ENCODE measurements around the gene NYNRIN.
A peak's percentile ranks its signal among the peaks of the same experiment; 100 is the strongest.

Gene NYNRIN

DNA sequence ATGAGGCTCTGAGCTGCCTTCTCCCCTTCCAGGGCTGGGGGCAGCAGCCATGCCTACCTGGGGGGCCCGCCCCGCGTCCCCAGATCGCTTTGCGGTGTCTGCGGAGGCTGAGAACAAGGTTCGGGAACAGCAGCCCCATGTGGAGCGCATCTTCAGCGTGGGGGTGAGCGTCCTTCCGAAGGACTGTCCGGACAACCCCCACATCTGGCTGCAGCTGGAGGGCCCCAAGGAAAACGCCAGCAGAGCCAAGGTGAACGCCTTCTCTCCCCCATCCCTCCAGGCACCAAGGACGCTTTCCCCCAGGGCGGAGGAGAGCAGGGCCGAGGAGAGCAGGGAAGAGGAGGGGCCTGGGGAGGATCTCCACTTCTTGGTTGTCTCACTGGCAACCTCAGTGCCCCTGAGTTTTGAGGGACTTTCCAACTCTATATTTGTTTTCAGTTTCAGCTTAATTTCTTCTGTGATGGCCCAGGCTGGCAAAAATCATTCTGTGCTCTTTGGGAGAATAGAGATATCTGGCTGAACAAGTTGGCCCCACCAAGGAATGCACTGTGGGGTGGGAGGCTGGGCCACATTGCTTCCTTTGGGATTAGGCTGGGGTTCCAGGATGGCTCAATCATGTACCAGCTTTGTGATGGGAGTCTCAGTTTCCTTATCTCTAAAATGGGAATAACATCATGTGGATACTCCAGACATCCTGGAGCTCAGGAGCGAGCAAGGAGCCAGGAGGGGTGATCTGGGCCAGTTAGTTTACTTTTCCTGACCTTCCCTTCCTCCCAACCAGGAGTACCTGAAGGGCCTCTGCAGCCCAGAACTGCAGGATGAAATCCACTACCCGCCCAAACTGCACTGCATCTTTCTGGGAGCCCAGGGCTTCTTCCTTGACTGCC lies 32.1 kb downstream of the NYNRIN start:
- DNase-seq (ENCODE audit: low read depth in 2 of 2, low spot score in 1 of 2): peak in 1 of 2 donors; percentile 20

DNA sequence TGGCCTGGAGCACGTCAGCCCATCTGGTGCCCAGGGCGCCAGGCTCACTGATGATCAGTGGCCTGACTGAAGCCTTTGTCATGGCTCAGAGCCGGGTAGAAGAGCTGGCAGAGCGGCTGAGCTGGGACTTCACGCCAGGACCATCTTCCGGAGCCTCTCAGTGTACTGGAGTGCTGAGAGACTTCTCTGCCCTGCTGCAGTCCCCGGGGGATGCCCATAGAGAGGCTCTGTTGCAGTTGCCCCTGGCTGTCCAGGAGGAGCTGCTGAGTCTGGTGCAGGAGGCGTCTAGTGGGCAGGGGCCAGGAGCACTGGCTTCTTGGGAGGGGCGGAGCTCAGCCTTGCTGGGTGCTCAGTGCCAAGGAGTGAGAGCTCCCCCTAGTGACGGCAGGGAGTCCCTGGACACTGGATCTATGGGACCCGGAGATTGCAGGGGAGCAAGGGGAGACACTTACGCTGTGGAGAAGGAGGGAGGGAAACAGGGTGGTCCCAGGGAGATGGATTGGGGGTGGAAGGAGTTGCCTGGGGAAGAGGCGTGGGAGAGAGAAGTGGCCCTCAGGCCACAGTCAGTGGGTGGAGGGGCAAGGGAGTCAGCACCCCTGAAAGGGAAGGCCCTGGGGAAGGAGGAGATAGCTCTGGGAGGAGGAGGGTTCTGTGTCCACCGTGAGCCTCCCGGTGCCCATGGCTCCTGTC lies 32.9 kb downstream of the NYNRIN start:
- DNase-seq (ENCODE audit: low read depth in 2 of 2, low spot score in 1 of 2): peak; percentile 70 to 73

DNA sequence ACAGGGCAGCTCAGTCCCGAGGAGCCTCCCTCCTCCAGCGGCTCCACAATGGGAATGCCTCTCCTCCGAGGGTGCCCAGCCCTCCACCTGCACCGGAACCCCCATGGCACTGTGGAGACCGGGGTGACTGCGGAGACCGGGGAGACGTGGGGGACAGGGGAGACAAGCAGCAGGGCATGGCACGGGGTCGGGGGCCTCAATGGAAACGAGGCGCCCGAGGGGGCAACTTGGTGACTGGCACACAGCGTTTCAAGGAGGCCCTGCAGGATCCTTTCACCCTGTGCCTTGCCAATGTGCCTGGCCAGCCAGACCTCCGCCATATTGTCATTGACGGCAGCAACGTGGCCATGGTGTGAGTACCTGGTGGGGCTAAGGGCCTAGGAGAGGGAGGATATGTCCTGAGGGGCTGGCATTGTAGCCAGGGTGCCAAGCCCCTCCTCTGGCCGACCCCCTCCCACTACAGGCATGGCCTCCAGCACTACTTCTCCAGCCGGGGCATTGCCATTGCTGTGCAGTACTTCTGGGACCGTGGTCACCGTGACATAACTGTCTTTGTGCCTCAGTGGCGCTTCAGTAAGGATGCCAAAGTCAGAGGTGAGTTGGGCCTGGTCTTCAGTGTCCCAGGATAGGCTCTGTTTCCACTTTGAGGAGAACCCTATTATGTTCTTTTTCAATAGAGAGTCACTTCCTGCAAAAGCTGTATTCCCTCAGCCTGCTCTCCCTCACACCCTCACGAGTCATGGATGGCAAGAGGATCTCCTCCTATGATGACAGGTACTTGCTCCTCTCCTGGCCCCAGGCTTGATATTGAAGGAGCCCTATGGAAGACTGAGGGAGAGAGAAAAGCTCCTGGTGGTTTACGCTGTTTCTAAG lies 33.7 kb downstream of the NYNRIN start:
- no peak for DNase-seq (ENCODE audit: low read depth in 2 of 2, low spot score in 1 of 2)

DNA sequence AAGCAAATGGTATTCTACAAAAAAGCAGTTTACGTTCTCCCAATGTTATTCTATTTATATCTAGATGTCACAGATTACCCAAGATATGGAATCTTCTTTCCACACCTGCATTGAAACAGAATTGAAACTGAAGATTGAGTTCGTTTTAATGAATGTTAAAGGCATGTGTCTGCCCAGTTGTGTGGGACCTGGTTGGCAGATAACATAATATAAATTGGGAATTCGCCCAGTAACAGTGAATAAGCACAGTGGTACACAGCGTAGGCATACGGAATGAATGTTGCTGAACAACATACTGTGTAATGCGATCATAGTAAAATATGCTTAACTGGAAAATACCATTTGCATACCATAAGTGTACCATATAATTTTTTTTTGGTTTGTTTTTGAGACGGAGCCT lies 35.2 kb downstream of the NYNRIN start:
- no peak for DNase-seq (ENCODE audit: low read depth in 2 of 2, low spot score in 1 of 2)

DNA sequence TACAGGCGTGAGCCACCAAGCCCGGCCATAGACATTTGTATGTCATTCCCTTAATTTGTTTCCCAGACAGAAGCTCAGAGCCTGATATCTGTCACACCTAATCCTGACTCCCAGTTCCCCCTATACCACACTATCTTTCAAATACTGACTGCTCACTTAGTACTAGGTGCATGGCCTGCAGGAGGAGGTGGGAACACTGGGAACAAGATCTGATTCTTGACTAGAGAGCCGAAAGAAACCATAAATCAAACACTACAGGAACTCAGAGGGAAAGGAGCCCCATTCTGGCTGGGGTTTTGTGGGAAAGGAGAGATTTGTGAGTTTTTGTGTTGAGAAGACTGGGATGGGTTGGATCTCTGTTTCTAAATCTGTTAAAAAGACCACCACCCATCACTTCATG lies 35.9 kb downstream of the NYNRIN start:
- no peak for DNase-seq (ENCODE audit: low read depth in 2 of 2, low spot score in 1 of 2)

DNA sequence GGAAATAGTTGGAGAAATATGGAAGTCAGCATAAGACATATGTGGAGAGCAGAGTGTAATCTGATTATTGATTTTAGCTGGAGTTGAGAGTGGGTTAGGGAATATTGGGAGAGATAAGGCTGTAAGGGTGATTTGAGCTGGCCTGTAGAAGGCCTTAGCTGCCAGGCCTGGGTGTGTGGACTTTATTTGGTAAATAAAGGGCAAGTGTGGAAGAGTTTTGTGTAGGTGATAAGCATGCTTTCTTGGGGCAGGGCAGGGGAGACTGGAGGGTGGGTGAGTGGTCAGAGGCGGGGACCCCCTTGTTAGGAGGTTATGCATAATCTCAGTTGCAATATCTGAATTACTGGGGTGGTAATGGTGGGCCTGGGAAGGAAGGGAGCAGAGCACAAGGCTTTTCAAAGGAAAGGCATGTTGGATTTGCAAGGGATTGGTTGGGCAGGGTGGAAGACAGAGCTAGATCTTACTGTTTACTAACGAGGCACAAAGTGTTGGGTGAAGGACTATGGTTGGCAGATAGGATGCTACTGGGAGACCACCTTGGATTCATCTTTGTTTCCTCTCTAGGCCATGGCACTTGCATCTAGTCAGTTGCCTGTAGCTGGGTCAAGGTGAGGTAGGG lies 36.5 kb downstream of the NYNRIN start:
- DNase-seq (ENCODE audit: low read depth in 2 of 2, low spot score in 1 of 2): no peak

DNA sequence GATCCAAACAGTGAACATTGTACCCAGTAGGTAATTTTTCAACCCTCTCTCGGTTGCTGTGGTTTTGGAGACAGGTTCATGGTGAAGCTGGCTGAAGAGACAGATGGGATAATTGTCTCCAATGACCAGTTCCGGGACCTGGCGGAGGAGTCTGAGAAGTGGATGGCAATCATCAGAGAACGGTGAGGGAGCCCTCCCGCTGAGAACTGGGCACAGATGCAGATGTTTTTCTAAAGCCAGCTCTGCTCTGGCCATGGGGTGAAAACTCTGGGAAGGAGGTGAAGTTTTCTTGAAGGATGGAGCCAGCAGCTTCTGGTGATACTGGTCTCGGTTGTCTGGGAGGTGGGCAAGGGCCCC lies 37.2 kb downstream of the NYNRIN start:
- DNase-seq (ENCODE audit: low read depth in 2 of 2, low spot score in 1 of 2): no peak

DNA sequence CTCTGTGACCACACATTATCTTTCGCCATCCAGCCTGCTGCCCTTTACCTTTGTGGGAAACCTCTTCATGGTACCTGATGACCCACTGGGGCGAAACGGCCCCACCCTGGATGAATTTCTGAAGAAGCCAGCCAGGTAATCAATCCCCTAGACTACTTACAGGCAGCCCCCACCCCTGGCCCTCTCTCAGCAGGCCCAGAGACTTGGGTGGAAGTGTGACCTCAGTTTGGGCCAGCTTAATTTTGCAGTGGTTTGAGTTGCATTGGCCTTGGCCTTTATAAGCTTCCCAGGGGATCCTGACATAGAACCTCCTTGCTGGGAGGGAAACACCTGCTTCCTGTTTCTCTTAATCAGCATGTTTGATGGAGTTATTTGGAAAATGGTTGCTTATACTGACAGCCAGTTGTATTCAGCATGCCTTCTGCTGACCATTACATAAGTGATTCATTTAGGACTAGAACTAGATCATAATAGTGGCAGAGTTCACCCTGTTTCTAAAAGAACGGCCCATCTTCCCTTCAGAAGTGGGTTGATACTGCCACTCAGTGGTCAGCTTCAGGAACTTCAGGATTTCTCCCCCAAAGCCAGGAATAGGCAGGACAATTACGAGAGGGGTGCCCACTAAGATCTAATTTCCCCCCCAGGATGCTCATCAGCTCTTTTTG lies 37.7 kb downstream of the NYNRIN start:
- DNase-seq (ENCODE audit: low read depth in 2 of 2, low spot score in 1 of 2): no peak

DNA sequence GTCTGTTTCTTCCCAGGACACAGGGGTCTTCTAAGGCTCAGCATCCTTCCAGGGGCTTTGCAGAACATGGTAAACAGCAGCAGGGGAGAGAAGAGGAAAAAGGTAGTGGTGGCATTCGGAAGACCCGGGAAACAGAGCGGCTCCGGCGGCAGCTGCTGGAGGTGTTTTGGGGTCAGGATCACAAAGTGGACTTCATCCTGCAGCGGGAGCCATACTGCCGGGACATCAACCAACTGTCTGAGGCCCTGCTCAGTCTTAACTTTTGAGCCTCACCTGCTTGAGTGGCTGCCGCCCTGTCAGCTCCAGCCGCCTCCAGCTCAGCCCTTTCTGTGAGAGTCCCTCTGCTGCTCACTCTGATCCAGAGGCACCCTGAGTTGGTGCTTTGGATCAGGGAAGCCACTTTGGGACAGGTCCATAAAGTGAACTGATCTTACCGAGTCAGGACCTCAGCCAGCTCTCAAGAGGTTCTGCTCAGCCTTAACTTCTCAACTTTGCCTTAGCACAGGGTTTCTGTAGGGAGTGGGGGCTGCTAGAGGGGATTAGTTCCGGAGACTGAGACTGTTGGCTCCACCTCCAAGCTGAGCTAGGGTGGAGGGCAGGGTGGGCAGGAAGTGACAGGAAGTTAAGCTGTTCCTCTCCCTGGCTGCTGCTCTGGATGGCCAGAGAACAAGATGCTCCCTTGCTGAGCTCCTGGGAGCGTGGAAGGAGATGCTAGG lies 38.4 kb downstream of the NYNRIN start:
- no peak for DNase-seq (ENCODE audit: low read depth in 2 of 2, low spot score in 1 of 2)

DNA sequence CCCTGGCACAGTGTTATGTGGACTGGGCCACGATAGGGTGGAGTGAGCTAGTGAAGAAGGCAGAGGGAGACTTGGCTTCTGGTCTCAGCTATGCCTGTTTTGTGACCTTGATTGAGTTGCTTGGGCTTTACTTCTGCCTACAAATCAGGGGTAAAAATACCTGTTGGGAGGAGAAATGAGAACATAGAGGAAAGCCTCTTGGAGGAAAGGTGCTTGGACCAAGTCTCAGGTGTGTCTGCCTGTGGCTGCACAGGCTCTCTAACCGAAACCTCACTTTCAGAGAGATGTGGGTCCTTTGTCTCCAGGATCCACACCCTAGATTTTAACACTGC lies 38.9 kb downstream of the NYNRIN start:
- no peak for DNase-seq (ENCODE audit: low read depth in 2 of 2, low spot score in 1 of 2)

DNA sequence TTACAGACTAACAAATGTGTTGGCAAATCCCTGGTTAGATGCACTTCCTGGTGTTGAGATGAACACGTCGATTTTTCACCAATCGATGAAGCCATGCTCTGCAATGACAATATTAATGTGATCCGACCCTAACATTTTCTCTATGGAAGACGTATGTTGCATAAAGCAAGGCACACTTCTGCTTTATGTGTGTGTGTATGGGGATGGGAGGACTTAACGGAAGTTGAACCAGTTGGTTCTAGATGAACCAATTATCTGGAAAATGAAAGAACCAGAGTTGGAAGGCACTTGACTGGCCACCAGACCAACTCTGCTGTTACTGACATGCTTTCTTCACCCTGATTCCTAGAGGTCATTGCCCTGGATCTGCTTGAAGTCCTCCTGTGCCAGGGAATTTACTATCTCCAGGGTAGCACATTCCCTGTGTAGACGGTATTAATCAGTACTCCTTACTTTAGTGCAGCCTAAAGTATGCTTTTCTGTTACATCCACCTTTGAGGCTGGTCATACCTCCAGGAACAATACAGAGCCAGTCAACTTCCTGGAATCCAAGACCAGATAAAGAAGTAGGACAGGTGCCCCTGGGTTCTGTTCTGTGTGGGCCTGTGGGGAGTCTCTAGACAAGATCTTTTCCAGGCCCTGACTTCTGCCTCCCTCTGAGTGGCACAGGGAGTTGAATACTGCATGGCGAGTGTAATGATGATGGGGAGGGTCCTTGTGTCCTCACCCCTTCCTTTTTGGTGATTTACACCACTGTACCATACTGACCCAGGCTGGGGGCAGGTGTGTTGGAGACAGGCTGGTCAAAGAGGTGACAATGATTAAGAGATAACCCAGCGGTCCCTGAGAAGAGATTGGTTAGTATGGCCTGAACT lies 39.7 kb downstream of the NYNRIN start:
- DNase-seq (ENCODE audit: low read depth in 2 of 2, low spot score in 1 of 2): no peak

DNA sequence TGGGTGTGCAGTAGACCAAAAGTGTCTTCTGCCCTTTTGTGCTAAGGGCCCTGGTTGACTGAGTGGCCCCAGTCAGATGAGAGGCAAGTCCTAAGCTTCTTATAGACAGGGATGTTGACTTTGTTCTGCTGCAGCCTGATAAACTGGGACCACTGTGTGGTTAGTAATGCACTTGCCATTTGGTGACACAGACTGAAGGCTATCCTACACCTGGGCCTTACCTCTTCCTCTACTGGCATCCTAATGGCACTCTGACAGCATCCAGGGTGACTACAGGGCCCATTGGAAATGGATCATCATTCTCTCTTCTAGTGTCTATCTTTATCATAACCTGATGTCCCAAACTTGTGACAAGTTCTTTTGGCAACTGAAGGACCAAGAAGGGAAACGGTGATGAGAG lies 40.5 kb downstream of the NYNRIN start:
- no peak for DNase-seq (ENCODE audit: low read depth in 2 of 2, low spot score in 1 of 2)

DNA sequence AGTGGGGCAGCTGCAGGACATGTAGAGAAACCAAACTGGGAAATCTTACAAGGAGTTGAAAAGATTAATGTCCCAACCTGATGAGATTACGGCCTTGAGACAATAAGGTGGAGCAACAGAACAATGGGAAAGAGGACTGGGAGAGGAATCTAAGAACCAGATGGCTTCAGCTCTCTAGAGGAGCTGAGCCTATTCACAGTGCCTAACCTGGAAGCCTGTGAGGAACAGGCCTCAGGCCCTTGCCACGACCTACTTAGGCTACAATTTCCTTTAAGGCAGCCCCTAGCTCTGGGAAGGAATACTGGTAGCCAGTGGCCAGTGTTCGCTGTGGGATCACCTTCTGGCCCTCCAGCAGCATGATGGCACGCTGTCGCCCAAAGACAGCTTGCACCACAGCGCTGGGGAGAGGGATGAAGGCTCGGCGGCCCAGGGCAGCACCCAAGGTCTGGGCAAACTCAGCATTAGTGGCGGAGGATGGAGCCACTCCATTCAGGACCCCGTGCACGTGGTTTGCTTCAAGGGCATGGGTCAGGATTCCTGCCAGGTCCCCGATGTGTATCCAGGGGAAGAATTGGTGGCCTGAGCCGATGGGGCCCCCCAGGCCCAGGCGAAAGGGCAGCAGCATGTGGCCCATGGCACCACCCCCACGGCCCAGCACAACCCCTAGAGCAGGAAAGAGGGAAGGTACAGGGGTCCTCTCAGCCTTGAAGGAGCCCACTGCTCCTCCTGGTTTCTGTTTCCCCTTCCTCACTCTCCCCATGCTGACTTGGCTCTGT lies 41.2 kb downstream of the NYNRIN start:
- no peak for DNase-seq (ENCODE audit: low read depth in 2 of 2, low spot score in 1 of 2)

DNA sequence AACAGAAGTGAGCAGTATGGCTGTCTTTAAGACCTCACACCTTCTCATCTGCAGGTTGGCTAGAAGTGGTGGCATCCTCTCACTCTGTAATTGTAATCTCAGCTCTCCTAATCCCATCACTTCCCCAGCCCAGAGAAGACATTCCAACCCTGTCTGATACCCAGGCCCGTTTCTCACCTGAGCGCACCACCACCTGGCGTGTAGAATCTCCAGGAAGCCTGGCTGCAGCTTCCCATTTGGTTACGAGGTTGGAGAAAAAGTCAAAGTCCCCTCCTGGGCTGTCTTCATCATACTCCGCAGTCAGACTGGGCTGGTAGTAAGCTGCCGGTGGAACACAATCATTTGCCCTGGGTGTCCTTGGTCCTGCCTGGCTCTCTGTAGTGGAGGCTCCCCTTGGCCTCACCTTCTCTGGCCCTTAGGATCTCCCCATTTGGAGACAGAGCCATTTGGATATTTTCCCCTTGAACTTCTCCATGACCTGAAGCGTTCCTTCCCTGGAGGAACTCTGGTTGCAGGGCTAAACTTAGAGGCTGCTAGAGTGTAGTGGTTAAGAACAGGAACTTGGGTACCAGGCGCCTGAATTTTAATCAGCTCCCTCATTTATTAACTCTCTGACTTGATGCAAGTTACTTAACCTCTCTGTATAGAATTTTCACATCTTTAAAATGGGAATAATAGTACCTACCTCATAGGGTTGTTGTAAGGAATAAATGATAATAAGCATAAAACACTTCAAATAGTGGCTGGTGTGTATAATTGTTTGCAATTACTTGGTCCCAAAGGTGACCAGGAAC lies 42.0 kb downstream of the NYNRIN start:
- no peak for DNase-seq (ENCODE audit: low read depth in 2 of 2, low spot score in 1 of 2)

DNA sequence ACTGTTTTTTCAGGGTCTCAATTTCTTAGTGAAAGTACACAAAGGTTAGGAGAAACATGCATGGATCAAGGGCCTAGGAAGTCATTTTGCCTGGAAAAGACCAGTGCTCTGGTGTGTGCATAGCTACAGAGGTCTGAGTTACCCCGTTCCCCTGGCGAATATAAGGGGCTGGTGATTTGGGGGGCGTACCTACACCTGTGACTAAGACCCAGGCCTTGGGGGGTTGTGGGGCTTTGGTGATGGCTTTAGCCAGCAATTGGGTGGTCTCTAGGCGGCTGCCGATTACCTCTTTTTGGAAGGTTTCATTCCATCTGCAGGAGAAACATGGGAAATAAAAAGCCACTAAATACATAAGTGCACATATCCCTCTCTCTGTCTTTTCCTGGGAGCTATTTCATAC lies 42.7 kb downstream of the NYNRIN start:
- DNase-seq (ENCODE audit: low read depth in 2 of 2, low spot score in 1 of 2): no peak

DNA sequence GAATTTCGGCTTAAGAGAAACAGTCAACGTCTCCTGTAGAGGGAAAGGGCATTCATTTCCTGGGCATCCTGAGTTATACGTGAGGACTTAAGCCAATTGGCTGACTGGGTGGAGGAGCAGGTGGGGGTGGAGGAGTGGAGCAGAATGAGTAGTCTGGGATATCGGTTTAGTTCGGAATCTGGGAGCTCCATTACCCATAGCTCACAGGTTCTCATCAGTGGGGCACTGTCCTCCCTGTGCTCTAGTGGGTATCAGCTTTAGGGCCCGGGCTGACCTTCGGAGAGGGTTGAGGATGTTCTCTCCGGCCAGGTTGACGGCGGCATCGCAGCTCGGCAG lies 43.1 kb downstream of the NYNRIN start:
- DNase-seq (ENCODE audit: low read depth in 2 of 2, low spot score in 1 of 2): no peak

DNA sequence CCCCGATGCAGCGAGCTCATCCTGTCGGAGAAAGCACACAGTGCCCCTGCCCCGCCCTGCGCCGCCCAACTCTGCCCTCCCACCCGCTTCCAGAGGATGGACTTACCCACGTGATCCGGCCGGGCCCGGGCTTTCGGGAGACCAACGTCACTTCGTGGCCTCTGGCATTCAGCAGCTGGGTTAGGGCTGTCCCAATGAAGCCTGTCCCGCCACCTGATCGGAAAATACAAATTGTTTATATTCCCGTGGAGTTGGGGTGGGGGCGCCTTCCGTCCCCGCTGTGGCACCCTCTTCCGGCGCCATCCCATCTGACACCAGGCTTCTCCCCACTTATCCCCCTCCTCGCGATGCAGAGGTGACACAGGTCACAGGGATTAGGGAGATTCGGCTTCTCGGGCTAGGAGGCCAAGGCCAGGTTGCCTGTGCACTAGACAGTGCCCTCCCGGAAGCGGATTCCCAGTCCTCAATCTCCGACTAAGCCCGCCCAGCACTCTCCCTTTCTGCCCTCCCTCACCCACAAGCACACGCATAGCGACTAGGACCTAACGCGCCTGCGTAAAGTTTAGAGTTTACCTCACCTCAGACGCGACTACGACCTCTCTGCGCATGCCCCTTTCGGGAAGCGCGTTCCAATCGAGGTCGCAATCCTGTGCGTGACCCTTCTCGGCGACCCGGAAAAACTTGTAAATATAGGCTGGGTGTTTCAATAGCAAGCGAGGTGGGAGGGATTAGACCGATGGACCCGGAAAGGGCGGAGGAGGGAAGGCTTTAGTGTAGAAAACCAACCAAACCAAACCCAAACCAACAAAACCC lies 43.6 kb downstream of the NYNRIN start, which contains the start of gene SDR39U1:
Gene SDR39U1, minus strand, starts transcription at position 537 of the 813 bp plus-strand sequence. Its CDS starts 7 bp downstream, at position 530.
- DNase-seq (ENCODE audit: low read depth in 2 of 2, low spot score in 1 of 2): peak; percentile 90 to 93

Data from stimulated activated CD8-positive, alpha-beta memory T cell treated with anti-CD3 and anti-CD28 coated beads, Interleukin-4, amount 100 ng/mL, for 4 hours (primary cell).